Skeletal muscle tissue (tissue), 4 donors: ENCODE measurements around the gene PIBF1. TPM values are rescaled to one million over a fixed set of nuclear protein-coding genes. Genes with fewer than 3 reads are reported as not detected.
"Not testable (repeated sequence)": the region's sequence is repeated elsewhere in the genome, so short reads cannot be mapped to it uniquely, and the experiment has no call there.

Experiments used
- H3K27ac ChIP-seq: one replicate; pipeline ENCODE4 v1.7.0; 2013; ENCODE audit warnings: mild to moderate bottlenecking, low read depth, low read length, inconsistent platforms
- H3K27me3 ChIP-seq, 3 donors: one replicate each; pipeline ENCODE4 v1.7.0; 2013; ENCODE audit warnings: low read length in 3 of 3; ENCODE audit not compliant: control insufficient read depth in 3 of 3, insufficient read depth in 3 of 3
- H3K36me3 ChIP-seq, 3 donors: one replicate each; pipeline ENCODE4 v1.7.0; 2013; ENCODE audit warnings: low read length in 3 of 3; ENCODE audit not compliant: control insufficient read depth in 3 of 3, insufficient read depth in 3 of 3
- H3K4me1 ChIP-seq, 3 donors: one replicate each; pipeline ENCODE4 v1.7.0; 2013; ENCODE audit warnings: low read length in 3 of 3, mild to moderate bottlenecking in 3 of 3; ENCODE audit not compliant: control insufficient read depth in 3 of 3, insufficient read depth in 3 of 3
- H3K4me3 ChIP-seq, 3 donors: one replicate each; pipeline ENCODE4 v1.7.0; 2013; ENCODE audit warnings: low read length in 3 of 3
- H3K9ac ChIP-seq, 3 donors: one replicate each; pipeline ENCODE4 v1.7.0; 2013; ENCODE audit warnings: low read length in 3 of 3, mild to moderate bottlenecking in 3 of 3, moderate library complexity in 2 of 3, low read depth in 1 of 3
- H3K9me3 ChIP-seq, 3 donors: one replicate each; pipeline ENCODE4 v1.7.0; 2013; ENCODE audit warnings: low read length in 3 of 3; ENCODE audit not compliant: control insufficient read depth in 3 of 3
- total RNA-seq: library from RNA; depleted of rRNA; stranded (reverse); fragments of >200 nt; gene quantifications from one replicate; pipeline ENCODE4 v1.2.3, GENCODE V29; 2014
- donor health status: Osteomylitis.

Gene PIBF1
- total RNA-seq, 1 donor from 2014 or later: 13.0 TPM

DNA sequence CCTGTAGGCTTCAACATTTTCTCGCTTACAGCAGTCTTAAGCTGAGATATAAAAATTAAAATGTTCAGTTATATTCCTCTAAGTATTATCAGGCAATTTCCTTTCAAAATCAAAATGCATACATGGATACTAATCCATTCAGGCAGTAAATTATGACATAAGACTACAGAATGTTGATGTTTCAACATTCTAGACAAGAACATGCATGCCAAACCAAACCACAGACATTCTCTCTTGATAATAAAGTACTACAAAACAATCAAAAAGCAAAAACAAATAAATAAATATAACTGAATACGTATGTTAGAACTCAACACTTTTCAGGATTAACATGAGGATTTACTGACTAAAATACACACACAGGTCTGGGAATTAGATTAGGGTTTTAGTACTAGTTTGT is 7.9 kb upstream of the PIBF1 start:
- Histone ChIP-seq H3K27me3 (no peaks in the 10 kb centered on the region), H3K27ac (no peak overlapping the region), H3K36me3 (peaks cover 18 to 84% (median 79%) of the 10 kb centered on the region in 3 donors), H3K9me3 (no peaks in the 10 kb centered on the region), H3K4me3 (no peak overlapping the region), H3K9ac (no peak overlapping the region), H3K4me1 (peaks cover 0 to under 1% (median 0%) of the 10 kb centered on the region in 3 donors)

DNA sequence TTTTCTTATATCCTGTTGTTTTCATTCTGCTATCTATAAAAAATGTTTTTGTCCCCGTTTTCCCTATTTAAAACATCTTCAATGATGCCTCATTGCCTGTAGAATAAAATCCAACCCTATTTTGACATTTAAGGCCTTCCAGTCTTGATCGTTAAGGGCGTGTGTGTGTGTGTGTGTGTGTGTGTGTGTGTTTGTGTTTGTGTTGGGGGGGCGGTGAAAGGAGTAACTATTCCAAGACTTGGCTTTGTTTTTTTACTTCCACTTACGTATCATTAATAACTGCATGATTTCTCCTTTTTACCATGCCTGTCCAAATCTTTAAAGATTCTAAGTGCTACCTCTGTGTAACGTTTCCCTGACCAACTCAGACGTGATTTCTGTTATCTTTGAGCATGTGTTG is 784 bp downstream of the PIBF1 start:
- Histone ChIP-seq H3K4me1 (peaks cover 11 to 25% (median 15%) of the 10 kb centered on the region in 3 donors), H3K27ac (peak overlapping the region; percentile 93)

DNA sequence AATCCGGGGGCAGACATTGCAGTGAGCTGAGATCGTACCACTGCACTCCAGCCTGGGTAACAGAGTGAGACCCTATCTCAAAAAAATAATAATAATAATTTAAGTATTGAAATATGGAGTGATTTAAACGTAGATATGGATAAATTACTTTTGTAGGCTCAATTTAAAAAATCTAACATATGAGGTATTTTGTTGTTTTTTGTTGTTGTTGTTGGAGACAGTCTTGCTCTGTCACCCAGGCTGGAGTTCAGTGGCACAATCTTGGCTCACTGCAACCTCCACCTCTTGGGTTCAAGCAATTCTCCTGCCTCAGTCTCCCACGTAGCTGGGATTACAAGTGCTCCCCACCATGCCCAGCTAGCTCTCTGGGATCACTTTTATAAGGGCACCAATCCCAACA is 2.7 kb downstream of the PIBF1 start:
- not testable (repeated sequence) for H3K9ac ChIP-seq, H3K27ac ChIP-seq, H3K9me3 ChIP-seq, H3K4me3 ChIP-seq, H3K27me3 ChIP-seq
- Histone ChIP-seq H3K36me3 (peaks cover 0 to 16% (median 3%) of the 10 kb centered on the region in 3 donors), H3K4me1 (peaks cover 7 to 25% (median 12%) of the 10 kb centered on the region in 3 donors)

More for the DNA sequence above, 784 bp downstream of the PIBF1 start:
- Histone ChIP-seq H3K4me3 (peak overlapping the region; percentile 77 to 100 (median 100)), H3K9me3 (no peaks in the 10 kb centered on the region), H3K36me3 (peaks cover 3 to 19% (median 4%) of the 10 kb centered on the region in 3 donors), H3K27me3 (no peaks in the 10 kb centered on the region), H3K9ac (peak overlapping the region; percentile 95 to 97 (median 96))

DNA sequence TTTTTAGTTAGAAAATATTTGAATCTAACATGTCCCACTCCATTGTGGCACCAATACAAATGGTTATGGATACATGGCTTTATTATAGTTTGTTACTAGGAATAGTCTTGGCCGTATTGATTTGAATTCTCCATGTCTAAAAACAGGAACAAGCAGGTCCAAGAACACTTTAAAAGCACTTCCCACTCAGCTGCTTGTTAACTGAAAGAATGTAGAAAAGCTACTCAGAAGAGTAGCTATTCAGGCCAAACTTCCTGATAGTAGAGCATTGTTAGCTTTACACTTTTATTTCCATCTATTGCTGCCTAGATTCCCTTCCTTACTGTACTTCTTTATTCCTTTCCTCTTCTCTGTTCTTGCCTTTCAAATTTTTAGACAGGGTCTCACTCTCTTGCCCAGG is 6.9 kb downstream of the PIBF1 start:
- peaks cover 0 to 3% (median under 1%) of the 10 kb centered on the region in 3 donors for H3K4me1 ChIP-seq
- no peaks in the 10 kb centered on the region for H3K27me3 ChIP-seq
- no peak overlapping the region for H3K4me3 ChIP-seq
- no peaks in the 10 kb centered on the region for H3K9me3 ChIP-seq
- H3K36me3 ChIP-seq: peaks cover 4 to 20% (median 9%) of the 10 kb centered on the region in 3 donors
- H3K27ac ChIP-seq: no peak overlapping the region
- no peak overlapping the region for H3K9ac ChIP-seq

DNA sequence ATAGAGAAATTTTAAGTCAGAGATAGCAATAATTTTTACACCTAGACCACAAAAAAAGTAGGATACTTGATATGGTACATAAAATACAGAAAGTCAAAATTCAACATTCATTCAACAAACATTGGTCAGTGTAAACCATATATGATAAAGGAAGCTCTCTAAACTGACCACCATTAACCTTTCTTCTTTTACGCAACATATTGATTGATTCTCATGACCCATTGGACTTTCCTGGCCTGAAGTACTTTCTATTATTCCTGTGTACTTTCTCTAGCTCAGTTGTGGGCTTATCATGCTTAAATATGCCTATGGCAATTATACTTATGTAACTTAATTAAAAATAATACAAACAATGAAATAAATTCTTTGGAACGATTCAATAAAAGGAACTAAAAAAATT is 10.7 kb downstream of the PIBF1 start:
- peaks cover 4 to 20% (median 16%) of the 10 kb centered on the region in 3 donors for H3K36me3 ChIP-seq
- peaks cover 0 to 3% (median 0%) of the 10 kb centered on the region in 3 donors for H3K4me1 ChIP-seq
- H3K9ac ChIP-seq: no peak overlapping the region
- no peaks in the 10 kb centered on the region for H3K9me3 ChIP-seq
- no peaks in the 10 kb centered on the region for H3K27me3 ChIP-seq
- H3K27ac ChIP-seq: no peak overlapping the region
- no peak overlapping the region for H3K4me3 ChIP-seq

DNA sequence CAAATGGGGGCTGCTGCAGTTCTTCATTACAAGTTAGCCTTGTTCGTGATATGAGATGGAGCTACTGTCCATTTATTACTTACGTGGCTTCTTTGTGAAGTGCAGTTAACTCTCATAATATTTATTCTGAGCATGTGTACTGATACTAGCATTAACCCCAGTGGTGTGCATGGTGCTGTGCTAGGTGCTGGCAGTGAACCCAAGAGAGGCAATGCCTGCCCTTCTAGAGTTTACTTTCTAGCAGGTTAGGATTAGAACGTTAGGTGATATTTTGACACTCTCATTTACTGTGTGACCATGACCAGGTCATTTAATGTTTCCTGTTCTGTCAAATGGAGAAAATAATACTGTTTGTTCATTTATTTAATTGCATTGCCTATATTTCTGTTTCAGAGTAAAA is 16.9 kb downstream of the PIBF1 start:
- H3K36me3 ChIP-seq: peaks cover 0 to 25% (median 12%) of the 10 kb centered on the region in 3 donors

DNA sequence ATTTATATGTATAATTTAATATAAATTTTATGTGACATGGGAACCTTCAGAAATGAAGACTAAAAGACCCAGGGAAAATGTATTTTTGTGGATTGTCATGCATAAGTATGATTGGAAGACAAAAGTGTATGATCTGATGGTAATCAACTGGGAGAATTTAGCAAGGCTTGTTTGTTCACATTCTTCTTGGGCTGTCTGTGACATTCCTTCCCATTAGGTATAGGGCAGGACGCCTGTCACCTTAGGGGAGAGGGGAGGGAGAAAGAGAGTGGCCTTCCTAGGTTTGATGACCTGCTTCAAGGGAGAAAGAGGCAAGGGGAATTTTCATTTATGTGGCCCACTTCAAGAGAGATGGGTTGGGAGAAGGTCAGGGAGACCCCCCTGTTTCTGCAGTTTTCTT is 22.4 kb downstream of the PIBF1 start:
- no peak overlapping the region for H3K4me3 ChIP-seq
- peaks cover 0 to 3% (median 0%) of the 10 kb centered on the region in 3 donors for H3K36me3 ChIP-seq
- H3K27ac ChIP-seq: no peak overlapping the region
- H3K27me3 ChIP-seq: no peaks in the 10 kb centered on the region
- H3K9me3 ChIP-seq: no peaks in the 10 kb centered on the region
- no peak overlapping the region for H3K9ac ChIP-seq
- H3K4me1 ChIP-seq: no peaks in the 10 kb centered on the region

More for the DNA sequence above, 16.9 kb downstream of the PIBF1 start:
- Histone ChIP-seq H3K4me3 (no peak overlapping the region), H3K9ac (no peak overlapping the region), H3K27ac (no peak overlapping the region), H3K27me3 (no peaks in the 10 kb centered on the region), H3K4me1 (no peaks in the 10 kb centered on the region), H3K9me3 (no peaks in the 10 kb centered on the region)

DNA sequence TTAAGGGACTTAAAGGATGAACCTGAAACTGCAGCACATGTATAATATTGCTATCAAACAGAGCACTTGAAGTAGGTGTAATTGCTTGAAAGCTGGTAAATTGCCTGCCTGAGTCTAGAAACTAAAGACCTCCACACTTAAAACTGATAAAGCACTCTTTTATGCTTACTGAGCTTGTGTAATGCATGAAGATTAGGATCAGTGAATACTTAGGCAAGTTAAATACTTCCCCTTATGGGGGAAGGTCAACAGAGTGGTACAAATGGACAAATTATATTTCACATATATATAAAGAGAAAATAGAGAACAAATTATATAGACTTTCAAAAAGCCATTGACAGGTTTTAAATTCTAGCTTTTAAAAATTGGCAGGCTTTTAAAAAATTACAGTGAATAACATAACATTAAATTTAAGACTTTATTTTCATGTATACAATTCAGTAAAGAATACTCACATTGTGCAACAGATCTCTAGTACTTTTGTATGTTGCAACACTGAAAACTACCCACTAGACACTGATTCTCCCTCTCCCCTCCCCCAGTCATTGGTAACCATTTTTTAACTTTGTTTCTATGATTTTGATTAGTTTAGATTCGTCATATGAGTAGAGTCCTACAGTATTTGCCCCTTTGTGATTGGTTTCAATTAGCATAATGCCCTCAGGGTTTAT is 23.9 kb downstream of the PIBF1 start:
- H3K36me3 ChIP-seq: peaks cover 0 to 1% (median 0%) of the 10 kb centered on the region in 3 donors
- no peak overlapping the region for H3K9ac ChIP-seq
- no peaks in the 10 kb centered on the region for H3K4me1 ChIP-seq
- no peaks in the 10 kb centered on the region for H3K9me3 ChIP-seq
- no peaks in the 10 kb centered on the region for H3K27me3 ChIP-seq
- no peak overlapping the region for H3K27ac ChIP-seq
- H3K4me3 ChIP-seq: no peak overlapping the region

DNA sequence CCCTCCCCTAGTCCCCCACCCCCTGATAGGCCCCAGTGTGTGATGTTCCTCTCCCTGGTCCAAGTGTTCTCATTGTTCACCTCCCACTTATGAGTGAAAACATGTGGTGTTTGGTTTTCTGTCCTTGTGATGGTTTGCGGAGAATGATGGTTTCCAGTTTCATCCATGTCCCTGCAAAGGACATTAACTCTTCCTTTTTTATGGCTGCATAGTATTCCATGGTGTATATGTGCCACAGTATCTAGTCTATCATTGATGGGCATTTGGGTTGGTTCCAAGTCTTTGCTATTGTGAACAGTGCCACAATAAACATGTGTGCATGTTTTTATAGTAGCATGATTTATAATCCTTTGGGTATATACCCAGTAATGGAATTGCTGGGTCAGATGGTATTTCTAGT is 24.6 kb downstream of the PIBF1 start:
- not testable (repeated sequence) for H3K27ac ChIP-seq, H3K9me3 ChIP-seq, H3K27me3 ChIP-seq, H3K36me3 ChIP-seq, H3K4me1 ChIP-seq, H3K9ac ChIP-seq, H3K4me3 ChIP-seq

DNA sequence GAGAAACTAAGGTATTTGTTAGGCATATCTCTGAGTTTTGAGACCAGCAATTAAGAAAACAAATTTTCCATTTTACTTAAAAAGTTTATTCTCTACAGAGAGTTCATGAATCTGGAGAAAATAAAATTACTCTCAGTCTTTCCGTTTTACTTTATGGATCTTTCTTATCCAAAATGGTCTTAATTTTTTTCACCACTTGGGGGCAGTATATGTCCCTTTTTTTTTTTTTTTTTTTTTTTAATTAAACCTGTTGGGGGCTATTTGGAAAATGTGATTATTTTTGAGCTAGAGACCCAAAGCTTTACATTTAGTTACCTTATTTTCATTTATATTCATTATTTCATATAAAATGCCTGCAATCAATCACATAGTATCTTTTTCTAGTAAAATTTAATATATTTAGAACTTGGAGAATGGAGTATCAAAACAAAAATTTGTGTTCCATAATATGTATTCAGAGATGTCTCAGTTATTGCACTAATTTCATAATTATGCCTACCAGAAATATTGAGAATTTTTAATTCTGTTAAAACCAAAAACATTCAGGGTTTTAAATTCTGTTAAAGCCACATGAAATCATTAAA is 27.1 kb downstream of the PIBF1 start:
- H3K9ac ChIP-seq: no peak overlapping the region
- H3K36me3 ChIP-seq: no peaks in the 10 kb centered on the region
- H3K4me3 ChIP-seq: no peak overlapping the region
- no peaks in the 10 kb centered on the region for H3K4me1 ChIP-seq
- no peaks in the 10 kb centered on the region for H3K9me3 ChIP-seq
- H3K27me3 ChIP-seq: no peaks in the 10 kb centered on the region
- no peak overlapping the region for H3K27ac ChIP-seq
